ENCODE results near the gene NUP214.
"Not testable (repeated sequence)": the region's sequence is repeated elsewhere in the genome, so short reads cannot be mapped to it uniquely, and the experiment has no call there.

NUP214 gene

GRCh38 chr9:131160416-131161112, 35.2 kb downstream of the NUP214 start:
- no peak for DNase-seq (ENCODE audit: low read depth in 2 of 2)

DNA sequence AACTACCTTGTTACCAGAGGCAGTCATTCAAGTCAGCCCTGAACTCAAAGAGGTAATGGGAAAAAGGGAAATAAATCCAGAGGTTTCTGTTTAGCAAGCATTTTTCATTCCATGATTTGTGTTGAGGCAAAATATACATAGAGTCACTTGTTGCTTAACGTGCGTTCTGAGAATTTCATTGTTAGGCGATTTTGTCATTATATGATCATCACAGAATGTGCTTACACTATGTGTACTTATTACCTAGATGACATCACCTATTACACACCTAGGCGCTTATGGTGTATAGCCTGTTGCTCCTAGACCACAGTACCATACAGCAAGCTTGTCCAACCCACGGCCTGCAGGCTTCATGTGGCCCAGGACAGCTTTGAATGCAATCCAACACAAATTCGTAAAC, 36.2 kb downstream of the NUP214 start:
- DNase-seq (ENCODE audit: low read depth in 2 of 2): no peak

- no peak for DNase-seq (ENCODE audit: low read depth in 2 of 2)
Observed at GRCh38 chr9:131162886-131163285, 37.5 kb downstream of the NUP214 start.

GRCh38 chr9:131165523-131165922, 40.1 kb downstream of the NUP214 start:
- DNase-seq (ENCODE audit: low read depth in 2 of 2): no peak

DNA sequence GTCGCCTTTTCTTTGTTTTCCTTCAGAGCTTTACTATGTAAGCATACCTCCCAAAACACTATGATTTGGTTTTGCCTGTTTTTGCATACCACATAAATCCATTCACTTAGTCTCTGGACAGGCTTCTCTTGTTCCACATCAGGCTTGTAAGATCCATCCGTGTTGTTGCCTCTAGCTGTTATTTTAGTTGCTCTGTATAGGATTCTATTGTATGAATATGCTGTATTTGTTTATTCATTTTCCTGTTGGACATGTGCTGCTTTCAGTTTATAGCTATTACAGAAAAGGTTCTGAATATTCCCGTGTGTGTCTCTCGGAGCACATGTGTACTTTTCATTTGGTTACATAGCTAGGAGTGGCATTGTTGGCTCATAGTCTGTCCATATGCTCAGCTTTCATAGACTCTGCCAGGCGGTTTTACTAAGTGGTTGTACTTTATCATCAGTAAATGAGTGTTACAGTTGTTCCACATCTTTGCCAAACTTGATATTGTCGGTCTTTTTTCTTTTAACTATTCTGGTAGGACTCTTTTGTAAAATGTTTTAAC, 41.8 kb downstream of the NUP214 start:
- DNase-seq (ENCODE audit: low read depth in 2 of 2): no peak

- DNase-seq (ENCODE audit: low read depth in 2 of 2): no peak
Observed at GRCh38 chr9:131167936-131168335, 42.5 kb downstream of the NUP214 start.

DNA sequence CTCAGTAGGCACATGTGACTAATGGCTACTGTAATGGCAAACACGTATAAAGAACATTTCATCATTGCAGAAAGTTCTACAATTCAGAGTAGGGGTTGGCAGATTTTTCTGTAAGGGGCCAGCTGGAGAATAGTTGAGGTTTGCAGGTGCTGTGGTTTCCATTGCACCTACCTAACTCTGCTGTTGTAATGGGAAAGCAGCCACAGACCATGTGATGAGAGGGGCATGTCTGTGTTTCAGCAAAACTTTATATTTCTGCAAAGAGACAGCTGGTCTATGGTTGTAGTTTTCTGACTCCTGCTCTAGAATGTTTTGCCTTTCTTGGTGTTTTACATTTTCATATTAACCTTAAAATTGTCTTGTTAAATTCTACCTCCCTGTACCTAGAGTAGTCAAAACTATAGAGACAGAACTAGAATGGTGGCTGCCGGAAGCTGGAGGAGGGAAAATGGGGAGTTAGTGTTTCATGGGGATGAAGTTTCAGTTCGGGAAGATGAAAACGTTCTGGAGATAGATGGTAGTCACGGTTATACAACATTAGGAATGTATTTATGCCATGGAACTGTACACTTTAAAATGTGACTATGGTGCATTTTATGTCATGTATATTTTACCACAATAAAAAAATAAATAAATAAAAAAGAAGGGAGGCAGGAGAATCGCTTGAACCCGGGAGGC, 44.3 kb downstream of the NUP214 start:
- DNase-seq (ENCODE audit: low read depth in 2 of 2): no peak

DNA sequence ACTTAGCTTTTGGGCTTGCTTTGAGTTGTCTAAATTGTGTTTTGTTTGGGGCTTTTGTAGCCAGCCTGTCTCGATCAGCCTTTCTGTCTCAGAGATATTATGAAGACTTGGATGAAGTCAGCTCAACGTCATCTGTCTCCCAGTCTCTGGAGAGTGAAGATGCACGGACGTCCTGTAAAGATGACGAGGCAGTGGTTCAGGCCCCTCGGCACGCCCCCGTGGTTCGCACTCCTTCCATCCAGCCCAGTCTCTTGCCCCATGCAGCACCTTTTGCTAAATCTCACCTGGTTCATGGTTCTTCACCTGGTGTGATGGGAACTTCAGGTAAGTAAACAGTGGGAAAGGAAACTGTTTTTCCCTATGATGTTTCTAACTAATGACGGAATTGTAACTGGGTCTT, 48.6 kb downstream of the NUP214 start:
- no peak for DNase-seq (ENCODE audit: low read depth in 2 of 2)

- no peak for DNase-seq (ENCODE audit: low read depth in 2 of 2)
Observed at GRCh38 chr9:131174681-131175239, 49.4 kb downstream of the NUP214 start.

GRCh38 chr9:131177898-131178297, 52.5 kb downstream of the NUP214 start:
- no peak for DNase-seq (ENCODE audit: low read depth in 2 of 2)

- DNase-seq (ENCODE audit: low read depth in 2 of 2): peak; percentile 50 to 53
Observed at GRCh38 chr9:131178382-131178781, 53.0 kb downstream of the NUP214 start.

- no peak for DNase-seq (ENCODE audit: low read depth in 2 of 2)
Observed at GRCh38 chr9:131178926-131179325, 53.5 kb downstream of the NUP214 start.

GRCh38 chr9:131179561-131180219, 54.3 kb downstream of the NUP214 start:
- DNase-seq (ENCODE audit: low read depth in 2 of 2): no peak

DNA sequence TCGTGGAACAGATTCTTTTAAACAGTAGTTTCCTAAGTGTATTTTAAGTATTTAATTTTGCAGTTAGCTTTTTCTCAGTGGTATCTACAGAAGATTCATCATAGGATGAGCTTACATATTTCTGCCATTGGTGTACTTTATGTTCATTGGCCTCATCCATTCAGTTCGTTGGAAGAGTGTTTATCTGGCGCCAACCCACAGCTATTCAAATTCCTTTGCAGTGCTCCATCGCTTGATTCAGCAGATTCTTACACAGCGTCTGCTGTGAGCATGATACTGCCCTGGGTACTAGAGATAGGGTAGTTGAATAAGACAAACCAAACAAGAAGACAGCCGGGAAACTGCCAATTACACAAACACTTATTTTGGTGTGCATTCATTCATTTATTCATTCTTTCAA, 55.1 kb downstream of the NUP214 start:
- DNase-seq (ENCODE audit: low read depth in 2 of 2): no peak

DNA sequence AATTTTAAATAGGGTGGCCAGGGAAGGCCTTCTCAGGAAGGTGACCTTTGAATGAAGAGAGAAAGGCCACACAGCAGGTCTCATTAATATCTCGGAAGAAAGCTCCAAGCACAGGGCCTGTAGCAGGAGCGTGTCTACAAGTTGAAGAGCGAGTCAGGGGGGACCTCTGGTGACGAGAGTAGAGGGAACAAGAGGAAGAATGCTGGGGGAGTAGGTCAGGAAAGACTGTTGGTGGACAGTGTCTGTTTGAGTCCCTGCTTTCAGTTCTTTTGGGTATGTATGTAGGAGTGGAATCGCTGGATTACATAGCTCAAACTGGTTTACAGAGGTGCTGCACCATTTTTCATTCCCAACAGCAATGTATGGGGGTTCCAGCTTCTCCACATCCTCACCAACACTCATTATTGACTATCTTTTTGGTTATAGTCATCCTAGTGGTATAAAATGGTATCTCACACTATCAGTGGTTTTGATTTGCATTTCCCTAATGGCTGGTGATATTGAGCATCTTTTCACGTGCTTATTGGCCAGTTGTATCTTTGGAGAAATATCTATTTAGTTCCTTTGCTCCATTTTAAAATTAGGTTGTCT, 55.8 kb downstream of the NUP214 start:
- DNase-seq (ENCODE audit: low read depth in 2 of 2): no peak

DNA sequence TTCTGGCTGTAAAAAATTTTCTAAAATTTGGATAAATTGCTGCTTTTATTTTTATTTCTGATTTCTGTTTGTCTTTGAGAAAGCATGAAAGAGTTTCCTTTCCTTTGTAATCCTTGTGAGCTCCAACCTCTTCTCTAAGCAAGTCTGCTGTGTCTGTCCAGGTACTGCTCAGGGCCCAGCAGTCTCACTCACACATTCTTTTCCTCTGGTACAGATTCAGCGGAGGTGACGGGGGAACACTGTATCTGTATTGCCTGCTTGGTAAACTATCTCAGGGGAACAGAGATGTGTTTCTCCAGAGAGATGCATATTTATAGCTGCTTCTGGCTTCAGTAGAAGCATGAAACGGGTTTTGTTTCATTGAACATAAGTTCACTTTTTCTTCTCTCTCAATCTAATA, 60.5 kb downstream of the NUP214 start:
- no peak for DNase-seq (ENCODE audit: low read depth in 2 of 2)

DNA sequence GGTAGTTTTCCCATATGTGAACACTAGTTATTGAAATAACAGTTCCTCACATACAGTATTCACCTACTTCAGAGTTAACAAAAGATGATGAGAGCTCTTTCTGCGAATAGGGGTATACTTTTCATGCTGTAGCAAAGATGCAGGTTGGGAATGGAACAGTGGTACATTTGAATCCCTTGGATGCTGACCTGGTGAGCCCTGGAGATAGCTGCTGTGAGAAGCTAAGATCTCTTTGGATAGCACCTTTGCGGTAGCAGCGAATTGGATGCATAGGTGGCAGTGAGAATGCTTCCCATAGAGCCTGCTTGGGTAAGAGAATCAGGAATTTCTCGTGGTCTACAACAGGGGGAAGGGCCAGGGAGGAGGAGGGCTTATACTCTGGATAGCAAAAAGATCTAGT, 61.2 kb downstream of the NUP214 start:
- DNase-seq (ENCODE audit: low read depth in 2 of 2): no peak

- no peak for DNase-seq (ENCODE audit: low read depth in 2 of 2)
Observed at GRCh38 chr9:131187957-131188356, 62.6 kb downstream of the NUP214 start.

- DNase-seq (ENCODE audit: low read depth in 2 of 2): no peak
Observed at GRCh38 chr9:131188976-131189375, 63.6 kb downstream of the NUP214 start.

DNA sequence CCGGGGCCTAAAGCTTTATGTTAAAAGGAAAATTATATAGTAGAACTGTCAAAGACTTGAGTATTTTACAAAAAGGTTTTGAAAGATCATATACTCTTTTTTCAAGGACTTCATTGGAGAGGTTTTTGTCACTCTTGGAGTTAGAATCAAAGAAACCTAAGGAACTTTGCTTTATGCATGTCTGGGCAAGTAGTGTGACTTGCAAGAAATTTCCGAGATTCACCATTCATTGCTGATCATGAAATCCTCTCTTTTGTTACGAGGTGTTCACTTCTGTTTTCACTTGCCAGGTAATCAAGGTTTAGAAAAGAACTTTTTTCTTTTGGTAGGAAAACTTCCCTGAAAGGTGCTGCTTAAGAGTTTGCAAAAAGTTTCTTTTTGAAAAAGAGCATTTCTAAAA, 64.8 kb downstream of the NUP214 start:
- no peak for DNase-seq (ENCODE audit: low read depth in 2 of 2)

DNA sequence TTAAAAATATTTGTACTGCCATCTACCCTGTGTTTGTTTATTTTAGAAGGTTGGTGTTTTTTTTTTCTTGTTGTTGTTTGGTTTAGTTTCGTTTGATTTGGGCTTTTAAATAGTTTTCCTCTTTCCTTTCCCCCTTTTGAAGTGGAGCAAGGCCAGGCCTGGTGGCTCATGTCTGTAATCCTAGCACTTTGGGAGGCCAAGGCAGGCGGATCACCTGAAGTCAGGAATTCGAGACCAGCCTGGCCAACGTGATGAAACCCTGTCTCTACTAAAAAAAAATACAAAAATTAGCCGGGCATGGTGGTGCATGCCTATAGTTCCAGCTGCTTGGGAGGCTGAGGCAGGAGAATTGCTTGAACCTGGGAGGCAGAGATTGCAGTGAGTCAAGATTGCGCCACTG, 65.6 kb downstream of the NUP214 start:
- not testable (repeated sequence) for DNase-seq (ENCODE audit: low read depth in 2 of 2)

- no peak for DNase-seq (ENCODE audit: low read depth in 2 of 2)
Observed at GRCh38 chr9:131191857-131192256, 66.5 kb downstream of the NUP214 start.

All from stimulated activated CD4-positive, alpha-beta T cell treated with anti-CD3 and anti-CD28 coated beads, Interleukin-15, amount 100 ng/mL, for 48 hours (primary cell).